Measurements from ENCODE around the gene KIFAP3.

Gene KIFAP3

GRCh38 chr1:169968174-169968573 is 106.3 kb downstream of the KIFAP3 start:
- TF ChIP-seq CTCF (IDR thresholded peaks at IDR 0.05) = no peak

- no peak for TF ChIP-seq CTCF (IDR thresholded peaks at IDR 0.05)
These were observed 110.3 kb downstream of the KIFAP3 start for GRCh38 chr1:169964206-169964605.

GRCh38 chr1:169959686-169960085 is 114.8 kb downstream of the KIFAP3 start:
- no peak for TF ChIP-seq CTCF (IDR thresholded peaks at IDR 0.05)

GRCh38 chr1:169958987-169959386 is 115.5 kb downstream of the KIFAP3 start:
- no peak for TF ChIP-seq CTCF (IDR thresholded peaks at IDR 0.05)

GRCh38 chr1:169957884-169958283 is 116.6 kb downstream of the KIFAP3 start:
- TF ChIP-seq CTCF (IDR thresholded peaks at IDR 0.05) = no peak

- TF ChIP-seq CTCF (IDR thresholded peaks at IDR 0.05) = no peak
These were observed 123.4 kb downstream of the KIFAP3 start for GRCh38 chr1:169951108-169951507.

GRCh38 chr1:169949139-169949538 is 125.4 kb downstream of the KIFAP3 start:
- TF ChIP-seq CTCF (IDR thresholded peaks at IDR 0.05) = no peak

- no peak for TF ChIP-seq CTCF (IDR thresholded peaks at IDR 0.05)
These were observed 128.3 kb downstream of the KIFAP3 start for GRCh38 chr1:169946206-169946605.
